B cell (primary cell): Measurements from ENCODE around the gene FOXP4.

Experiments
- CTCF ChIP-seq: fragments of 200-600 bp; IDR thresholded peaks from one replicate; pipeline ENCODE4 v1.8.0; 2022; ENCODE audit warnings: antibody characterized with exemption, mild to moderate bottlenecking
- EZH2 ChIP-seq: IDR thresholded peaks from 2 replicates; pipeline ENCODE4 v1.6.1; 2012; ENCODE audit warnings: borderline replicate concordance, low read depth, mild to moderate bottlenecking, moderate library complexity, low read length; ENCODE audit not compliant: insufficient read depth, poor library complexity, severe bottlenecking

GRCh38 chr6:41531591-41532582, 14.3 kb upstream of the FOXP4 start:
- TF ChIP-seq CTCF = no peak
- no peak for TF ChIP-seq EZH2
